Activated CD8-positive, alpha-beta T cell treated with anti-CD3 and anti-CD28 coated beads for 36 hours (primary cell): ENCODE measurements around the gene ZFAND2A. TPM values are rescaled to one million over a fixed set of nuclear protein-coding genes. Genes with fewer than 3 reads are reported as not detected.
"Not testable (repeated sequence)": the region's sequence is repeated elsewhere in the genome, so short reads cannot be mapped to it uniquely, and the experiment has no call there.

Experiments
- ATAC-seq: fragments of 200-7000 bp; cut with Tn5 transposase; one replicate; pipeline ENCODE4 v1.10.0; 2021; ENCODE audit warnings: mild to moderate bottlenecking, moderate library complexity
- CTCF ChIA-PET: fragments of 350-600 bp; sonication (Branson Sonifier 250); formaldehyde crosslinking; loops from one replicate; lab custom pipeline; 2021; ENCODE audit warnings: antibody characterized with exemption; lab: Charles Lee
- POLR2A ChIA-PET: fragments of 350-600 bp; sonication (Branson Sonifier 250); formaldehyde crosslinking; loops from one replicate; lab custom pipeline; 2021; ENCODE audit warnings: antibody characterized with exemption; lab: Charles Lee
- DNase-seq: peaks from one replicate; pipeline ENCODE4 v3.0.0-alpha.2; 2020
- H3K27ac Mint-ChIP-seq: one replicate; pipeline ENCODE4 v1.8.0; 2021; ENCODE audit warnings: mild to moderate bottlenecking, mixed read lengths
- H3K27me3 Mint-ChIP-seq: one replicate; pipeline ENCODE4 v1.8.0; 2021; ENCODE audit warnings: mixed read lengths
- H3K36me3 Mint-ChIP-seq: one replicate; pipeline ENCODE4 v1.8.0; 2021; ENCODE audit warnings: low read depth, mixed read lengths
- H3K4me1 Mint-ChIP-seq: one replicate; pipeline ENCODE4 v1.8.0; 2021; ENCODE audit warnings: low read depth, mixed read lengths
- H3K4me3 Mint-ChIP-seq: one replicate; pipeline ENCODE4 v1.8.0; 2021; ENCODE audit warnings: mild to moderate bottlenecking, moderate library complexity, mixed read lengths
- H3K9me3 Mint-ChIP-seq: one replicate; pipeline ENCODE4 v1.8.0; 2021; ENCODE audit warnings: mixed read lengths
- CTCF ChIP-seq: fragments of 200-600 bp; IDR thresholded peaks from one replicate; pipeline ENCODE4 v1.8.0; 2022; ENCODE audit warnings: antibody characterized with exemption, mild to moderate bottlenecking
- intact Hi-C: fragments of 100-400 bp; cut with micrococcal nuclease; formaldehyde crosslinking; loops from one replicate; pipeline ENCODE4 v1.10.0; 2022
- total RNA-seq, 2 experiments: library from RNA; stranded (reverse); gene quantifications; one replicate each; pipeline ENCODE4 v1.2.3, GENCODE V29; 2021

The ZFAND2A gene
- total RNA-seq, 2 experiments from 2014 or later = 22.1 to 23.5 TPM

- Mint-ChIP-seq H3K27me3 (no peaks in the 10 kb centered on the region), H3K9me3 (no peaks in the 10 kb centered on the region), H3K27ac (no peak overlapping the region), H3K4me1 (no peaks in the 10 kb centered on the region), H3K36me3 (peaks cover 21% of the 10 kb centered on the region), H3K4me3 (no peak overlapping the region)
- intact Hi-C loops = no loop called here
- TF ChIP-seq CTCF = no peak
- ATAC-seq (no peak), DNase-seq (no peak)
- ChIA-PET CTCF (no interaction called here), POLR2A (interaction anchor here (1.3 kb wide), 1 partner anchor 11 kb away, joined by 4 read pairs; a partner anchor contains a TSS)
These were observed 10.6 kb downstream of the ZFAND2A start for GRCh38 chr7:1149351-1149794.

DNA sequence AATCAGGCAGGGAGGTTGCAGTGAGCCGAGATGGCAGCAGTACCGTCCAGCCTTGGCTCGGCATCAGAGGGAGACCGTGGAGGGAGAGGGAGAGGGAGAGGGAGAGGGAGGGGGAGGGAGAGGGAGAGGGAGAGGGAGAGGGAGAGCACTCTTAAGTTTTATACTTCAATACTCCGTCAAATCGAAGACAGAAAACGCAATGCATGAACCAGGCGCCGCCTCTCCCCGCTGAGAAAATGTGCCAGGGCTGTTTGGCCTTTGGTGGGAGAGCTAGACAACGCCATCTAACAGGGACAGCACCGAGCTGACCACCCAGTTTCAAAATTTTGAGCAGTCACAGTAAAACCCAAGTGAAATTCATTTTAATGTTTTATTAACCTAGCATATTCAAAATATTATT, 12.1 kb downstream of the ZFAND2A start:
- DNase-seq, CTCF ChIA-PET, H3K27me3 Mint-ChIP-seq, H3K4me3 Mint-ChIP-seq, H3K9me3 Mint-ChIP-seq, ATAC-seq, H3K27ac Mint-ChIP-seq, POLR2A ChIA-PET, intact Hi-C loops, H3K4me1 Mint-ChIP-seq: not testable (repeated sequence)
- H3K36me3 Mint-ChIP-seq = peaks cover 15% of the 10 kb centered on the region

DNA sequence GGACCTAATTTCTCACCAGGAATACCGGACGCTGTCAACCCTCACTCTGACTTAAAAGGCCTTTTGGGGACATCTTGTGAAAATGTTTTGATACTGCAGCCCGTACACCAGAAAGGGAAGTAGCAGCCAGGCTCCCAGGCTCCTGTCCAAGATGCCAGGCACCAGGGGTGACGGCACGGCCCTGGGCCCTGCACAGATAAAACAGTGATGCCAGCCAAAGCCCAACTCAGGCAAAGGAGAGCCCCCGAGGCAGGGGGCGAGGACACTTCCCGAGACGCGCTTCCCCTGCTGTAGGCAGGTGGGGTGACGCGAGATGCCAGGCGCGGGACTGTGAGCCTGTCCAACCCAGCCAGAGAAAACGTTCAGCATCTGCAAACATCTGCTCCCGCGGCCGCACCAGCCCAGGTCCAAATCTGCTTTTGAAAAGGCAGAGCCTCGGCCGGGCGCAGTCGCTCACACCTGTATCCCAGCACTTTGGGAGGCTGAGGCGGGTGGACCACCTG, 15.7 kb downstream of the ZFAND2A start:
- POLR2A ChIA-PET = interaction anchor here (1.4 kb wide), 1 partner anchor 16 kb away, joined by 4 read pairs; no protein-coding TSS in a partner anchor

DNA sequence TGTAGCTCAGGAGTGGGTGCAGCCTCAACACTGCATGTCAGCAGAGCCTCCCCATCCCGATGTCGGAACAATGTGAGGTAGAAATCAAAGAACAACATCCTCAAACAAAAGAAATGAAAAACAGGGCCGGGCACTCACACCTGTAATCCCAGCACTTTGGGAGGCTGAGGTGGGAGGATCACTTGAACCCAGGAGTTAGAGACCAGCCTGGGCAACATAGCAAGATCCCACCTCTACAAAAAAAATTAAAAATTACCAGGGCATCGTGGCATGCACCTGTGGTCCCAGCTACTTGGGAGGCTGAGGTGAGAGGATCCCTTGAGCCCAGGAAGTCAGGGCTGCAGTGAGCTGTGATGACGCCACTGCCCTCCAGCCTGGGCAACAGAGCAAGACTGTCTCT, 17.0 kb downstream of the ZFAND2A start:
- DNase-seq, H3K27me3 Mint-ChIP-seq, H3K27ac Mint-ChIP-seq, H3K36me3 Mint-ChIP-seq, H3K9me3 Mint-ChIP-seq, ATAC-seq, intact Hi-C loops, H3K4me3 Mint-ChIP-seq, H3K4me1 Mint-ChIP-seq: not testable (repeated sequence)
- ChIA-PET POLR2A (interaction anchor here (1.0 to 1.4 kb wide), 2 partner anchors 18 to 64 kb away, joined by 4 read pairs; no protein-coding TSS in a partner anchor), CTCF (interaction anchor here (1.2 to 2.8 kb wide), 2 partner anchors 40 to 150 kb away, joined by 3 to 12 read pairs; no protein-coding TSS in a partner anchor)

More for the DNA sequence above, 15.7 kb downstream of the ZFAND2A start:
- TF ChIP-seq CTCF = no peak
- Mint-ChIP-seq H3K9me3 (no peaks in the 10 kb centered on the region), H3K36me3 (no peaks in the 10 kb centered on the region), H3K4me1 (peaks cover 5% of the 10 kb centered on the region), H3K4me3 (no peak overlapping the region), H3K27me3 (no peaks in the 10 kb centered on the region), H3K27ac (no peak overlapping the region)
- CTCF ChIA-PET = interaction anchor here (2.8 kb wide), 1 partner anchor 151 kb away, joined by 12 read pairs; no protein-coding TSS in a partner anchor
- intact Hi-C loops = no loop called here
- ATAC-seq = no peak
- DNase-seq = no peak

DNA sequence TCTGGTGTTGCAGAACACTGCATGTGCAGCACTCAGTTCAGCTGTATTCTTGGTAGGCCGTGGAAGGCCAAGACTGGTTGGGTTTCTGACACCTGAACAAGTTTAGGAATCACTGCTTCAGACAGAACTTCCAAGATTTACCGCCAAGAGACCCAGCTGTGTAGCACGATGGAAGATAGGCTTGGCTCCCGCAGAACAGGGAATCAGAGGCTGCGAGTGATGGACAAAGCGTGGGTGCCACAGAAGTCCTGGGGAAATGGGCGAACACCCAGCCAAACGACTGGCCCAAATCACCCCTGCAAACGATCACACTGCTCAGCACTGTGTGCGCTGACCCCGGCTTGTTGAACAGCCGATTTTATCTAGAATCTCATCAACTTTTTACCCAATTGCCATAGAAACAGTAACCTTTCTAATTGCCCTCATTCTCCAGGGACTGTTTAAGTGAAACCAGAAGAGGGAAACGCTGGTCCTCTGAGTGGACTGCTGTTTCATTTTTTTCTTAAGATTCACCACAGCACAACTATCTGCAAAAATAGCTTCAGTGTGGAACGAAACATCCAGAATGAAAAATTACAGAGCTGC, 17.9 kb downstream of the ZFAND2A start:
- intact Hi-C loops = no loop called here
- DNase-seq = no peak
- ChIA-PET CTCF (interaction anchor here (0.9 to 5.7 kb wide), 4 partner anchors 34 to 149 kb away, joined by 3 to 32 read pairs (median 8); no protein-coding TSS in a partner anchor), POLR2A (interaction anchor here (0.8 to 1.0 kb wide), 2 partner anchors 35 to 63 kb away, joined by 3 to 4 read pairs; no protein-coding TSS in a partner anchor)
- Mint-ChIP-seq H3K4me1 (peaks cover 10% of the 10 kb centered on the region), H3K27me3 (no peaks in the 10 kb centered on the region), H3K27ac (no peak overlapping the region), H3K36me3 (peaks cover 2% of the 10 kb centered on the region), H3K4me3 (no peak overlapping the region), H3K9me3 (no peaks in the 10 kb centered on the region)
- no peak for ATAC-seq
- TF ChIP-seq CTCF = no peak

DNA sequence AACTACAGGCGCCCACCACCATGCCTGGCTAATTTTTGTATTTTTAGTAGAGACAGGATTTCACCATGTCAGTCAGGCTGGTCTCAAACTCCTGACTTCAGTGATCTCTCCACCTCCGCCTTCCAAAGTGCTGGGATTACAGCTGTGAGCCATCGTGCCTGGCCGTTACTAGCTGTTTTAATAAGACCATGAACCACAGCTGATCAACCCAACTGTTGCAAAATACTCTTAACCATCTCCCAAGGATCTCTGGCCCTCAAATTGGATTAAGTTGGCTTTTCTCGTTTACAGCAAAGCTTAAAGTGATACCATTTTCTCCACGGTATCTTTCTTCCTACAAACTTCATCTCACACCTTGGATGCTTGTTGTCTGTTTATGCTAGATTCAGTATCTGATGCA, 18.3 kb downstream of the ZFAND2A start:
- ChIA-PET CTCF (interaction anchor here (0.9 to 5.7 kb wide), 2 partner anchors 35 to 149 kb away, joined by 4 to 32 read pairs; no protein-coding TSS in a partner anchor), POLR2A (interaction anchor here (0.8 to 1.0 kb wide), 2 partner anchors 35 to 63 kb away, joined by 3 to 4 read pairs; no protein-coding TSS in a partner anchor)
- ATAC-seq = no peak

More for the DNA sequence above, 18.3 kb downstream of the ZFAND2A start:
- H3K36me3 Mint-ChIP-seq = peaks cover 2% of the 10 kb centered on the region
- H3K27me3 Mint-ChIP-seq = no peaks in the 10 kb centered on the region
- no peaks in the 10 kb centered on the region for H3K9me3 Mint-ChIP-seq
- intact Hi-C loops = no loop called here
- H3K27ac Mint-ChIP-seq = no peak overlapping the region
- peaks cover 15% of the 10 kb centered on the region for H3K4me1 Mint-ChIP-seq
- H3K4me3 Mint-ChIP-seq = no peak overlapping the region
- no peak for DNase-seq
- TF ChIP-seq CTCF = no peak
